Glomerular endothelial cell (primary cell): ENCODE data around the gene SELENOO. TPM values are rescaled to one million over a fixed set of nuclear protein-coding genes. Genes with fewer than 3 reads are reported as not detected.

Experiments used
- DNase-seq: peaks from one replicate; pipeline ENCODE4 v3.0.0-alpha.2; 2011; ENCODE audit warnings: low read depth, low spot score; ENCODE audit errors: extremely low read depth
- total RNA-seq: library from RNA; depleted of rRNA; stranded (reverse); fragments of >200 nt; gene quantifications from 2 replicates; pipeline ENCODE4 v1.2.3, GENCODE V29; 2015

The SELENOO gene
- total RNA-seq, 1 donor from 2014 or later = 29.3 TPM

DNA sequence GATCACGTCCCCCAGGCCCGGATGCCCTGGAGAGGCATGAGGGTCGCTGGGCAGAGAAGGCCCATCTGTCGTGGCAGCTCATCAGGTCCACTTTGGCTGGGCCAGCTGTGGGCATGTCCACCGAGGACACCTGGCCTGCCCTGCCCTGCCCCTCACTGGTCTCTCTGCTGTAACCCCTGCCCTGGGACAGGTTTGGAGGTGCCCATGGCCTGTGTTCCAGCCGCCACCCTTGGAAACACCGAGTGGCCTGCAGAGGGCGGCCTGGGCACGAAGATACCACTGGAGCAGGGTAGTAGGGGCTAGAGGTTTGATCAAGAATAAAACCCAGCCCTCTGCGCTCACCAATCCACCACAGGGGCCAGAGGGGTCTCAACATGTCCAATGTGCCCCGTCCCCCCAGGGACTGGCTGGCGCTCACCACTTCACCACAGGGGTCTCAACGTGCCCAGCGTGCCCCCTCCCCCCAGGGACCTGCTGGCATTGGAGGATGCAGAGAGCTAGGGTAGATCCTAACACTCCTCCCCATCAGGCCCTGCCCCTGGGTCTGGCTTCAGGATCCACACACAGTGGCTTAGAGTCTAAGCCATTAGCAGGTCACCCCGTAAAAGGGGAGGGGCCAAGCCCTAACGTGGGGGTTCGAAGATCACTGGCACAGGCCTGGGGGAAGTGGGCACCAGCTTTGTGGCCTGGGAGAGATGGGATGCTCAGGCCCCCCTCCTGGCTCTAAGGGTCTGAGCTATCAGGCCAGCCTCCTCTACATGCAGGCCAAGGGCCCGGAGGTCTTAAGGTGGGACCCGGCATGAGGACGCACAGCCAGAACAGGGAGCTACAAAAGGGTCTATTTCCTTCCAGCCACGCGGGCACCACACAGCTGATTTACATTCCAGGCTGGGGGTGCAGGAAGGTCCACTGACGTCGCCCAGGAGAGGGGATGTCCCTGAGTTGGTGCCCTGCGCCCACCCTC is 51.6 kb downstream of the SELENOO start:
- no peak for DNase-seq

GRCh38 chr22:50253046-50253915 is 52.5 kb downstream of the SELENOO start:
- no peak for DNase-seq

DNA sequence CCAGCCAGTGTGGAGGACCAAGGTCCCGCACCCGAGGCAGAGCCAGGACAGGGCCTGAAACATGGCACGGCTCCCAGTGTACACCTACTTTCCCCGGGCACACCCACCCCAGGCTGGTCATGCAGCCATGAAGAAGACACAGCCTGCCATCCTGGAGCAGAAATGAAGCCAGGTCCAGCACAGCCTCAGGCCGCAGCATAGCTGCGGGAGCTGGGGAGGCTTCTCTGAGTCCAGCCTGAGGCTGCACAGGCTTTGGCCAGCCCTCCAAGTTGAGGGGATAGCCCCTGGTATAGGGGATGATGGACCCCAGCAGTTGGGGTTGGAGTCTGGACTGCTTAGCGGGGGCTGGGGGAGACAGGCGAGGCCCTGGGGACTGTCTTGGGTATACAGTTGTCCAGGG is 53.1 kb downstream of the SELENOO start:
- DNase-seq = no peak

DNA sequence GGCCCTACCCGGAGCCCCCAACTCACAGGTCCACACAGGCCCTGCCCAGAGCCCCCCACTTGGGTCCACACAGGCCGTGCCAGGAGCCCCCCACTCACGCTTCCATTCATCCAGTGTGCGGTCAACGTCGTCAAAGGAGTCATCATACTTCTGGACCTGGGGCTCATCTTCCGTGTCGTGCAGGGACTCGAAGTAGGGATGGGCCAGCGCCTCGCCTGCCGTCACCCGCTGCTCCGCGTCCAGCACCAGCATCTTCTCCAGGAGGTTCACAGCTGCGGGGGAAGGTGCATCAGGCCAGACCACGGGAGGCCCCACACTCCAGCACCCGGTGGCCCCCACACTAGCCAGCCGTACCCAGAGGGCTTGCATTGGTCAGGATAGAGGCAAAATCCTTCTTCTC is 54.3 kb downstream of the SELENOO start:
- DNase-seq = no peak

DNA sequence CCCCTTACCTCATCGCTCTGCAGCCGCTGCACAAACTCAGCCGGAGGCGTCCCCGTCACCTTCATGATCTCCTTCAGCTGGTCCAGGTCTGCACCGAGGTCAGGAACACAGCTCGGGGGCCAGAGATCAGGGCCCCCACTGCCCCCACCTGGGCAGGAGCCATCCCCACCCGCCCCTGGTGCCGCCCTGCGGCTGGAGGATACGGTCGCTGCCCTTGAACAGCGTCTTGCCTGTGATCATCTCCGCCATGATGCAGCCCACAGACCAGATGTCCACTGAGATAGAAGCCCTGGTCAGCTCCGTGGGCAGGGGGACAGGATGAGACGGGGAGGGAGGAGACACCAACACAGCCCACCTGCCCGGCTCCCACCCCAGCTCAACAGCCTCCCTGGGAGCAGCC is 54.8 kb downstream of the SELENOO start:
- DNase-seq = no peak

- no peak for DNase-seq
These were observed 55.5 kb downstream of the SELENOO start for GRCh38 chr22:50256258-50256862.

DNA sequence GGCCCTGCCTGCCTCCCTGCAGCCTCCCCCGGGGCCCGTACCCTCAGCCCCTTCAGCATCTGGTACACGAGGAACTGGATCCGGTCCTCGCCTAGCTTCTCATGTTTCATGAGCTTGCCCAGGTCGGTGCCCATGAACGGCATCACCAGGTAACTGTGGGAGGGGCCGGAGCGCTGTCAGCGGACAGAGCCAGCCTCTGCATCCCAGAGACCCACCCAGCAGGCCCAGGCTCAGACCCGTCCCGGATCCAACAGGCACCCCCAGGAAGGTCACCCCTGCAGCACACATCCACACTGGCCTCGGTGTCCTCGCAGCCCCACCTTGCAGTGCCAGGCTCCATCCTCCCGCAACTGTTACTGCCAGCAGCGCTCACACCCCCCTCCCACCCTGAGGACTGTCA is 56.2 kb downstream of the SELENOO start:
- DNase-seq = no peak

DNA sequence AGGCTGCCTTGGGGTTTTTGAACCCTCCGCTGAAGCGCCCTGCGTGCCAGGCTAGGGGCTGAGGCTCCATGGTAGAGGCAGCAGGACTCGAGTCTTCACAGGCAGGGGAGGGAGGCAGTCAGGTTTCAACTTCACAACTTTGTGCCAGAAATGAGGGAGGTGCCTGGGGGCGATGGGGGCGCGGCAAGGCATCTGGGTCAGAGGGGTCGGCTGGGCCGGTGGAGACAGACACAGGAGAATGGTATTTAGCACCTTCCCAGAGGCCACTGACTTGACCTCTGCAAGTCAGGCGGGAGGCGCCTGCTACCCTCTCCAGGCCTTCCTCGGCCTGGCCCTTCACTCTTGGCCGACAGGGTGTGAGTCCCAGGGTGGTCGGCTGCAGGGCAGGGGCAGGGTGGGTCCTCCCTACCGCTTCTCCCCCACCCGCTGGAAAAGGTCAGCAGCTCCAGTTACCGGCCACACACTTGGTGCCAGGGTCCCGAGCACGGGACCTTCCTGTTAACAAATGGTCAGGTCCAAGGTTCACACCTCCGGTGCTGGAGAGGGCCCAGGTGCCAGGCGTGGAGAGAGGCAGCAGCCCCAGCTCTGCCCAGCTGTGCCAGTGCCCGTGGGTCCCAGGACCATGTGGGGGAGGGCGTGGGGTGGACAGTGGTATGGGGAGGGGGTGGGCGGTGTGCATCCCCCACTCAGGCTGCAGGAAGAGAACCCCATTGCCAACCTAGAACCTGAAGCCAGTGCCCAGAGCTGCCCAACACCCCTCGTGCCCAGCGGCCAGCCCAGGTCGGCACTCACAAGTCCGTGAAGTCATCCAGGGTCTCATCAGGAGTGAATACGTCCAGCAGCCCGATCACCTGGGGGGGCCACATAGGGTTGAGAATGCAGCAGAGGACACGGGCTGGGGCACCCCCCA is 56.9 kb downstream of the SELENOO start:
- no peak for DNase-seq

DNA sequence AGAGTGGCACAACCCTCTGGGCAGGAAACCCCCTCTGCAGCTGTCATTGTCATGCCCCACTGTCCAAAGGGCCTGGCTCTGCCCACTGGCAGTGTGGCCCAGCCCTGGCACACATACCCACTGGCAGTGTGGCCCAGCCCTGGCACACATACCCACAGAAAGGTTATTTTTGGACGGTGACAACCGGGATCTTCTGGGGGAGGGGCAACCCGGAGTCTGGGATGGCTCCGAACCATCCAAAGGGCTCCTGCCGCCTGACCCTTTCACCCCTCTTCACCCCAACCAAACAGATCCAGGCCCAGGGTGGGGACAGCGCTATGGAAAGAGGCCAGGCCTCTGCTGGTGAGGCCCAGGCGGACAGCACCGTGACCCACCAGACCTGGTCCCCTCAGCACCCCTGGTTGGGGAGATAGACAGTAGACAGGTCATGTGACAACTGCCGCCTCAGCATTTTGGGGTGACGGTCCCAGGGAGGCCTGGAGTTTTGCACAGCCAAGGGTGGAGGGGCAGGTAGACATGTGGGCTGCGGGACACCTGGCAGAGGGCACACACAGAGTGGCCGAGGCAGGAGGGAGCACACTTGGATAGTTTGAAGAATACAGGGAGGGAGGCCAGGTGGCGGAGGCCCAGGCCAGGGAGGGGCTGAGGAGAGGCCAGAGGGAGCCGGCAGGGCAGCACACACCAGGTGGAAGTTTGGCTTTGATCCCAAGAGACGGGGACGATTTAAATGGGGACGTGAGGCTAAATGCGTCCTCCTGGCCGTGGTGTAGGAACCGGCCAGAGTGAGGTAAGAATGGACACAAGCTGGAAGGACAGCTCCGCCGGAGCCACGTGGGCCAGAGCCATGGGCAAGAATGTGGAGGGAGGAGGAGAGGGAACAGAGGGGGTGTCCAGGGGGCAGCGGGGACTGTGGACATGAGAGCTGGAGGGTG is 57.8 kb downstream of the SELENOO start:
- no peak for DNase-seq

GRCh38 chr22:50259302-50259701 is 58.5 kb downstream of the SELENOO start:
- no peak for DNase-seq

DNA sequence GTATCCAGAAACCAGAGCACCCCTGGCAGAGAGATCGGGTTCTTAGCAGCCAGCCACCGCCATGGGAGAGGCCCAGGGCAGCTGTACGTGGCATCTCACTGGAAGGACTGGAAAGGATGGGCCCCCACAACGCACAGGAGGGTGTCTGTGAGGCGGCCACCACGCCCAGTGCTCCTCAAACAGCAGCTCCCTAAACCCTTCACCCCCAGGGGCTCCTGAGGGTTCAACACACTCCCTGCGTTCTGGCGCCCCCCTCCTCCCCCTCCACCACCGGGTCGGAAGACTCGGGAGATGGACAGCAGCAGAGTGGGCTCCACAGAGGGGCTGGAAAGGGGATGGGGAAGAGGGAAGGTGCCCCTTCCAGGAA is 59.6 kb downstream of the SELENOO start:
- DNase-seq = no peak

DNA sequence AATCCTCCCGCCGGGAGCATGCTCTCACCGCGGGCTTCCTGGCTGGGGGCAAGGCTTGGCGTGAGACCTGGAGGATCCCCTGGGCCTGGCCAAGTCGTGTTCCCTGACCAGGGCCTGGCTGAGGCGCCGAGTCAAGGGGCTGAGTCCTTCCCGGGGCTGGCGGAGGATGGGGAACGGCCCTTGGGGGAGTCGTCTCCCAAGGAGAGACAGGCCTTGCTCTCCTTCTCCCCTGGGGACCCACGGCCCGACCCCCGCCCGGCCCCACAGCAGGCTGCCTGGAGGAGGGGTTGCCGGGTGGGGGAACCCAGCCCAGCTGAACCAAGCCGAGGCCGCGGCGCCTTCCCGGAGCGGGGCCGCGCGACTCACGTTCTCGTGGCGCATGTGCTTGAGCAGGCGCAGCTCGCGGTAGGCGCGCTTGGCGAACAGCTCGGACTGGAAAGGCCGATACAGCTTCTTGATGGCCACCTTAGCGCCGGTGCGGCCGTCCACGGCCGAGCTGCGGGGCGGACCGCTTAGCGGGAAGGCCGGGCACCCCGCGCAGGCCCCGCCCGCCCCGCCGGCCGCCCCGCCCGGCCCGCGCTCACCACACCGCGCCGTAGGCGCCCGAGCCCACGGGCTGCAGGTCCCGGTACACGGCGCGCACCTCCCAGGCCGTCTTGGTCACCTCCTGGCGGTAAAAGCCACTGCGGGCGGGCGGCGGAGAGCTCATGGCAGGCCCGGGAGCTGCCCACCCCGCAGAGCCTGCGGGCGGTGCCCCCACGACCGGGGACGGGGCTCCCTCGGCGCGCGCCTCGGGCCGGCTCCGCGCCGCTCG is 60.2 kb downstream of the SELENOO start:
- no peak for DNase-seq

GRCh38 chr22:50261615-50262459 is 61.0 kb downstream of the SELENOO start, which contains the start of gene MAPK12:
Gene MAPK12, minus strand, starts transcription at chr22:50261683. Its CDS starts 174 bp downstream, at chr22:50261509.
- DNase-seq = no peak

- DNase-seq = no peak
These were observed 61.7 kb downstream of the SELENOO start for GRCh38 chr22:50262460-50262911.

GRCh38 chr22:50262973-50263617 is 62.3 kb downstream of the SELENOO start:
- no peak for DNase-seq

DNA sequence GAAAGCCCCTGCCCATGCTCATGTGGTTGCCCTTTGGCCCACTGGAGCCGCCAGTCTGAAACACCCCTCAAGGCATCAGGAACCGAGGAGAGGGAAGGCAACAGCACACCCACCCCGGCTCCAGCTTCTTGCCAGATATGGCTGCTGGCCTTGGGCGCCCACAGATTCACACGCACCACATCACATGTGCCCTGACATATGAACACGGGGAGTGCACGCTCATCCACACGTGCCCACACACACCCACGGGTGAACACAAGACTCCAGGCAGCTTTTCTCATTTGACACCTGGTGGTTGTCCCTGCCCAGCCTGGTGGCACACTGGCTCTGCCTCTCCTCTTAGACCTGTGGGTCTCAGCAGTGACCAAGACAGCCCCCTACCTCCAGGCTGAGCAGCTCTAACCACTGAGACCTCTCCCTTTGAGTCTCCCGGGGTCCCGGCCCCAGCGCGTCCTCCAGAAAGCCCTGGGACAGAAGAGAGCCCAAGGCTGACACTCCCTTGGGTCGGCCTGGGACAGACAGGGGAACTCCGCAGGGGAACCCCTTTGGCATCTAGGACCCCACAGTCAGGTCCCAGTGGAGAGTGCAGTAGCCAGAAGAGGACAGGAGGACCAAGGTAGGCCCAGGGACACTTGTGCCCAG is 63.4 kb downstream of the SELENOO start:
- DNase-seq = no peak
